SK-N-SH treated with all-trans-retinoic acid at 6 μM for 48 hours (cell line): ENCODE data around the gene NR2E1.

Experiments used
- CSDC2 ChIP-seq: fragments of 250-450 bp; sonication (Bioruptor Pico); IDR thresholded peaks from 2 replicates; pipeline ENCODE4 v1.5.0; 2020; ENCODE audit warnings: mild to moderate bottlenecking, moderate library complexity
- RARB ChIP-seq: fragments of 250-450 bp; sonication (Bioruptor Pico); IDR thresholded peaks from 2 replicates; pipeline ENCODE4 v1.8.0; 2021; ENCODE audit warnings: mild to moderate bottlenecking, moderate library complexity

DNA sequence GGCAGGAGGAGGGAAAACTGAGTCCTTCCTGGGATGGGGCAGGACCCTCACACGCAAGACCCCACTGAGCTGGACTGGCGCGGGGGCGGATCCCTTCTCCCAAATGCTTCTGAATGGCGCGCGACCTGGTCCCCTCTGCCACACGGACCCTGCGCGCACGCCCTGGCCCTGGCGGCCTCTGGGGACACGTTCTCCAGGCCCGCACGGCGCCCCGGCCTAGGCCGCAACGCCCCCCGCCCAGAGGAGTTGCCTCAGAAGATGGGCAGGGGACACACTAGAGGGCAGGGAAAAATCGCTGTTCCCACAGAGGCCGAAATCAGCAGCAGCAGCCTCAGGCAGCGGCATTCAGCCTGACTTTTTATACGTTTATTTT is 46.1 kb upstream of the NR2E1 start:
- TF ChIP-seq CSDC2 (no peak), RARB (CRISPR knock-in tag) (no peak)
